Esophagus muscularis mucosa (tissue), 3 donors: ENCODE data around the gene CASP1.

ENCODE experiments used
- POLR2A ChIP-seq: fragments of 450-650 bp; IDR thresholded peaks from one replicate; pipeline ENCODE4 v1.6.1; 2017; ENCODE audit warnings: antibody characterized with exemption, moderate library complexity, mild to moderate bottlenecking, low read depth
- TF ChIP-seq, protein P1 (sequence below), 3 experiments: fragments of 200-600 bp in 2 of 3; fragments of 450-650 bp in 1 of 3; sonication (generic) in 2 of 3; IDR thresholded peaks; one replicate each; pipeline ENCODE4 v1.5.1; 2017 to 2019; ENCODE audit warnings: antibody characterized with exemption in 3 of 3, mild to moderate bottlenecking in 2 of 3, moderate library complexity in 1 of 3

DNA sequence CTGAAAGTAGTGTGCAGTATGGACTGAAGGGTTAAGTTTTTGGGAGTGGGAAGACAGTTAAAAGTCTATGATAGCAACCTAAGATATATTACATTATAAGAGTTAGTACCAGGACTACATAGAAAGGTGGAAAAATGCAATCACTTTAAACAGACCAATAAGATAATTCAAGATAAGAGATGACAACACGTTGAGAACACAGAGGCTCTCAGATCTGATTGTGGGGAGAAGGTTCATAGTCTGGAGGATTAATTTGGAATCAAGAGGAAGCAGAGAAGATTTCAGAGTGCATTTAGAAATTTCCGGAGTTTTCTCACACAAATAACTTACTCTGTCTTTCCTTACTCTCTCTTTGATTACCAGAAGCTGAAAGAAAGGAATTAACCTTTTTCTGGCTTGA is 12.4 kb downstream of the CASP1 start:
- TF ChIP-seq, protein P1, sequence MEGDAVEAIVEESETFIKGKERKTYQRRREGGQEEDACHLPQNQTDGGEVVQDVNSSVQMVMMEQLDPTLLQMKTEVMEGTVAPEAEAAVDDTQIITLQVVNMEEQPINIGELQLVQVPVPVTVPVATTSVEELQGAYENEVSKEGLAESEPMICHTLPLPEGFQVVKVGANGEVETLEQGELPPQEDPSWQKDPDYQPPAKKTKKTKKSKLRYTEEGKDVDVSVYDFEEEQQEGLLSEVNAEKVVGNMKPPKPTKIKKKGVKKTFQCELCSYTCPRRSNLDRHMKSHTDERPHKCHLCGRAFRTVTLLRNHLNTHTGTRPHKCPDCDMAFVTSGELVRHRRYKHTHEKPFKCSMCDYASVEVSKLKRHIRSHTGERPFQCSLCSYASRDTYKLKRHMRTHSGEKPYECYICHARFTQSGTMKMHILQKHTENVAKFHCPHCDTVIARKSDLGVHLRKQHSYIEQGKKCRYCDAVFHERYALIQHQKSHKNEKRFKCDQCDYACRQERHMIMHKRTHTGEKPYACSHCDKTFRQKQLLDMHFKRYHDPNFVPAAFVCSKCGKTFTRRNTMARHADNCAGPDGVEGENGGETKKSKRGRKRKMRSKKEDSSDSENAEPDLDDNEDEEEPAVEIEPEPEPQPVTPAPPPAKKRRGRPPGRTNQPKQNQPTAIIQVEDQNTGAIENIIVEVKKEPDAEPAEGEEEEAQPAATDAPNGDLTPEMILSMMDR (IDR thresholded peaks at IDR 0.05), result no peak
- no peak for TF ChIP-seq POLR2A
